H9 (cell line): Measurements from ENCODE around the gene ADAT1. TPM values are rescaled to one million over a fixed set of nuclear protein-coding genes. Genes with fewer than 3 reads are reported as not detected.

Experiments
- DNase-seq: peaks from one replicate; pipeline ENCODE4 v3.0.0-alpha.2; 2017
- H2AFZ ChIP-seq: one replicate; pipeline ENCODE4 v1.6.1; 2013; ENCODE audit warnings: mild to moderate bottlenecking, low read length, control low read depth, moderate library complexity
- H2AK5ac ChIP-seq: 2 replicates; pipeline ENCODE4 v1.6.1; 2013; ENCODE audit warnings: low read length, control low read depth, mixed read lengths; ENCODE audit not compliant: insufficient read length
- H2BK120ac ChIP-seq: one replicate; pipeline ENCODE4 v1.6.1; 2013; ENCODE audit warnings: low read depth, mild to moderate bottlenecking, low read length, control low read depth, inconsistent platforms; ENCODE audit not compliant: poor library complexity, severe bottlenecking
- H2BK12ac ChIP-seq: 2 replicates; pipeline ENCODE4 v1.6.1; 2013; ENCODE audit warnings: low read length, control low read depth, mixed read lengths, low read depth; ENCODE audit not compliant: insufficient read length
- H2BK15ac ChIP-seq: 2 replicates; pipeline ENCODE4 v1.6.1; 2013; ENCODE audit warnings: low read depth, low read length, control low read depth
- H2BK20ac ChIP-seq: one replicate; pipeline ENCODE4 v1.6.1; 2013; ENCODE audit warnings: low read depth, mild to moderate bottlenecking, low read length, control low read depth, inconsistent platforms; ENCODE audit not compliant: poor library complexity, severe bottlenecking
- H2BK5ac ChIP-seq: 2 replicates; pipeline ENCODE4 v1.6.1; 2013; ENCODE audit warnings: low read length, control low read depth, mixed read lengths; ENCODE audit not compliant: insufficient read length
- H3K14ac ChIP-seq: 2 replicates; pipeline ENCODE4 v1.6.1; 2013; ENCODE audit warnings: low read length, control low read depth; ENCODE audit not compliant: insufficient read depth
- H3K18ac ChIP-seq: 2 replicates; pipeline ENCODE4 v1.6.1; 2013; ENCODE audit warnings: low read depth, mild to moderate bottlenecking, mixed read lengths, low read length, control low read depth; ENCODE audit not compliant: insufficient read length
- H3K23ac ChIP-seq: 2 replicates; pipeline ENCODE4 v1.6.1; 2013; ENCODE audit warnings: low read length, control low read depth, mixed read lengths, low read depth; ENCODE audit not compliant: insufficient read length
- H3K23me2 ChIP-seq: 2 replicates; pipeline ENCODE4 v1.6.1; 2013; ENCODE audit warnings: low read depth, mild to moderate bottlenecking, mixed read lengths, low read length, control low read depth; ENCODE audit not compliant: insufficient read length, poor library complexity, severe bottlenecking
- H3K27ac ChIP-seq: 2 replicates; pipeline ENCODE4 v1.5.1; 2013; ENCODE audit warnings: low read length, control low read depth, mixed read lengths, low read depth; ENCODE audit not compliant: insufficient read length
- H3K27me3 ChIP-seq: 2 replicates; pipeline ENCODE4 v1.6.1; 2013; ENCODE audit warnings: low read length, control low read depth, inconsistent platforms; ENCODE audit not compliant: insufficient read depth
- H3K4ac ChIP-seq: 2 replicates; pipeline ENCODE4 v1.6.1; 2013; ENCODE audit warnings: low read depth, mild to moderate bottlenecking, control low read depth, inconsistent platforms, low read length, moderate library complexity
- H3K4me1 ChIP-seq: 2 replicates; pipeline ENCODE4 v1.6.1; 2013; ENCODE audit warnings: low read length, control low read depth, inconsistent platforms; ENCODE audit not compliant: insufficient read depth
- H3K4me2 ChIP-seq: 2 replicates; pipeline ENCODE4 v1.6.1; 2013; ENCODE audit warnings: low read length, control low read depth, mixed read lengths; ENCODE audit not compliant: insufficient read length, insufficient read depth
- H3K56ac ChIP-seq: 2 replicates; pipeline ENCODE4 v1.6.1; 2013; ENCODE audit warnings: low read depth, mild to moderate bottlenecking, mixed read lengths, low read length, control low read depth; ENCODE audit not compliant: insufficient read length
- H3K79me1 ChIP-seq: 2 replicates; pipeline ENCODE4 v1.6.1; 2013; ENCODE audit warnings: low read depth, mild to moderate bottlenecking, moderate library complexity, low read length, control low read depth, inconsistent platforms; ENCODE audit not compliant: insufficient read depth, poor library complexity, severe bottlenecking
- H3K79me2 ChIP-seq: 2 replicates; pipeline ENCODE4 v1.6.1; 2013; ENCODE audit warnings: low read length, control low read depth, inconsistent platforms; ENCODE audit not compliant: insufficient read depth
- H3K9ac ChIP-seq: 2 replicates; pipeline ENCODE4 v1.6.1; 2013; ENCODE audit warnings: low read length, control low read depth, mixed read lengths; ENCODE audit not compliant: insufficient read length; ENCODE audit errors: extremely low read depth
- H3K9me3 ChIP-seq: one replicate; pipeline ENCODE4 v1.6.1; 2013; ENCODE audit warnings: low read depth, low read length, inconsistent platforms; ENCODE audit not compliant: control insufficient read depth
- H3T11ph ChIP-seq: one replicate; pipeline ENCODE4 v1.6.1; 2013; ENCODE audit warnings: mild to moderate bottlenecking, low read length, control low read depth, inconsistent platforms
- H4K20me1 ChIP-seq: one replicate; pipeline ENCODE4 v1.6.1; 2013; ENCODE audit not compliant: control insufficient read depth, insufficient read length, insufficient read depth
- H4K5ac ChIP-seq: 2 replicates; pipeline ENCODE4 v1.6.1; 2013; ENCODE audit warnings: low read depth, mild to moderate bottlenecking, mixed read lengths, low read length, control low read depth; ENCODE audit not compliant: insufficient read length
- H4K8ac ChIP-seq: replicated peaks from 2 replicates; pipeline ENCODE4 v1.6.1; 2013; ENCODE audit warnings: low read length, control low read depth, mixed read lengths, low read depth; ENCODE audit not compliant: insufficient read length
- H4K91ac ChIP-seq: 2 replicates; pipeline ENCODE4 v1.6.1; 2013; ENCODE audit warnings: low read depth, mild to moderate bottlenecking, moderate library complexity, mixed read lengths, low read length, control low read depth; ENCODE audit not compliant: insufficient read length
- H3K27ac Mint-ChIP-seq, 3 experiments: 2 replicates in 2 of 3; 3 replicates in 1 of 3; pipeline ENCODE4 v1.8.0; 2020 to 2021; ENCODE audit warnings: mixed read lengths in 3 of 3, mild to moderate bottlenecking in 1 of 3, moderate library complexity in 1 of 3
- H3K27me3 Mint-ChIP-seq: 2 replicates; pipeline ENCODE4 v1.8.0; 2021; ENCODE audit warnings: low read depth, mild to moderate bottlenecking, moderate library complexity, mixed read lengths
- H3K36me3 Mint-ChIP-seq, 3 experiments: 2 replicates in 2 of 3; 3 replicates in 1 of 3; pipeline ENCODE4 v1.8.0; 2020 to 2021; ENCODE audit warnings: low read depth in 3 of 3, mixed read lengths in 3 of 3; ENCODE audit not compliant: insufficient read depth in 1 of 3
- H3K4me1 Mint-ChIP-seq, 2 experiments: 2 replicates each; pipeline ENCODE4 v1.8.0; 2020; ENCODE audit warnings: mixed read lengths in 2 of 2
- H3K4me3 Mint-ChIP-seq, 2 experiments: 2 replicates in 1 of 2; 3 replicates in 1 of 2; pipeline ENCODE4 v1.8.0; 2020 to 2021; ENCODE audit warnings: mild to moderate bottlenecking in 2 of 2, mixed read lengths in 2 of 2, moderate library complexity in 1 of 2
- H3K9me3 Mint-ChIP-seq, 2 experiments: 2 replicates in 1 of 2; 3 replicates in 1 of 2; pipeline ENCODE4 v1.8.0; 2020; ENCODE audit warnings: mild to moderate bottlenecking in 2 of 2, mixed read lengths in 2 of 2, moderate library complexity in 1 of 2
- WGBS: extraction: QIAGEN DNeasy Blood & Tissue Kit; methylation state at CpG from one replicate; pipeline ENCODE4 v1.1.7; 2013; ENCODE audit warnings: missing lambda C conversion rate, low lambda C conversion rate, mixed read lengths; ENCODE audit not compliant: insufficient read length; ENCODE audit errors: extremely low coverage; 5-methylcytosine and 5-hydroxymethylcytosine counted together
- total RNA-seq: library from RNA; stranded (reverse); gene quantifications from 2 replicates; pipeline ENCODE4 v1.2.1, GENCODE V29; 2021
- TF ChIP-seq, protein P1 (sequence below): fragments of 200-600 bp; sonication (generic); conservative IDR thresholded peaks from 3 replicates; pipeline ENCODE4 v1.8.0; 2021; ENCODE audit warnings: antibody characterized with exemption, mild to moderate bottlenecking

The ADAT1 gene
- total RNA-seq, 1 experiment from 2014 or later: 54.2 TPM

DNA sequence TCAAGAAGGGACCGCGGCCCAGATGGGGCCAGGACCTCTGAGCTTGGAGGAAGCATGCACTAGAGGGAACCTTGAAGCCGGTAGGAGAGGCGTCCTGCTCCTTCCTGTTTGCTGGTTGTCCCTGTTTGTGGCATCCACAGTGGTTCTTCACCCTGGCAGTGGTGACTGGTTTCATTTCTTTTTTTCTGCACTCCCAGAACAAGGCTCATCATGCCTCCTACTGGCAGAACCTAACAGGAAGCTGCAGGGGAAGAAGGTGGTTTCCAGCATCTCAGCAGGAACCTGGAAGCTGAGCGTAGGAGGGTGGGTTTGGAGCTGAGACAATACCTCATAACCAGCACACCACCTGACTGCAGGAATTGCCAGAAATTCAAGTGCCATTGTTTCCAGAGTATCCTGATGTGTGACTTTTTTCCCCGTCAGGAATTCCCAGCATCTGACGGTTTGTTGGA lies 72.8 kb downstream of the ADAT1 start:
- Histone ChIP-seq H3K27ac (no peak overlapping the region), H2BK20ac (no peak overlapping the region), H3K56ac (no peak overlapping the region), H3K18ac (no peak overlapping the region), H3K79me2 (no peaks in the 10 kb centered on the region), H2BK12ac (no peak overlapping the region), H4K91ac (no peak overlapping the region), H4K20me1 (no peaks in the 10 kb centered on the region), H4K8ac (no peak overlapping the region), H3K4me2 (no peak overlapping the region), H2BK120ac (no peak overlapping the region), H2AFZ (peak overlapping the region; percentile 45), H3K79me1 (no peaks in the 10 kb centered on the region), H3K9me3 (no peaks in the 10 kb centered on the region), H3K23ac (no peak overlapping the region), H3K4me1 (peaks cover 2% of the 10 kb centered on the region; the same call in 1 of the 2 replicates), H3K27me3 (no peaks in the 10 kb centered on the region), H3K14ac (0 out of 2 replicates have a peak overlapping the region, but pooled peaks have one; percentile 14), H3K9ac (no peak overlapping the region), H3K4ac (no peak overlapping the region), H3K23me2 (peaks cover under 1% of the 10 kb centered on the region), H2BK5ac (no peak overlapping the region), H4K5ac (no peak overlapping the region), H2AK5ac (no peak overlapping the region), H3T11ph (no peak overlapping the region), H2BK15ac (no peak overlapping the region)
- H3K4me1 Mint-ChIP-seq: peaks cover 9% of the 10 kb centered on the region in 2 experiments; a peak in 3 of 4 replicates
- no peaks in the 10 kb centered on the region; a peak in 2 of 7 replicates for H3K36me3 Mint-ChIP-seq
- H3K27ac Mint-ChIP-seq: peak overlapping the region in 2 of 3 experiments; percentile 14 to 62; a peak in 2 of 7 replicates
- no CpG with 5 or more reads among the region's 7 CpGs for WGBS
- TF ChIP-seq, protein P1, sequence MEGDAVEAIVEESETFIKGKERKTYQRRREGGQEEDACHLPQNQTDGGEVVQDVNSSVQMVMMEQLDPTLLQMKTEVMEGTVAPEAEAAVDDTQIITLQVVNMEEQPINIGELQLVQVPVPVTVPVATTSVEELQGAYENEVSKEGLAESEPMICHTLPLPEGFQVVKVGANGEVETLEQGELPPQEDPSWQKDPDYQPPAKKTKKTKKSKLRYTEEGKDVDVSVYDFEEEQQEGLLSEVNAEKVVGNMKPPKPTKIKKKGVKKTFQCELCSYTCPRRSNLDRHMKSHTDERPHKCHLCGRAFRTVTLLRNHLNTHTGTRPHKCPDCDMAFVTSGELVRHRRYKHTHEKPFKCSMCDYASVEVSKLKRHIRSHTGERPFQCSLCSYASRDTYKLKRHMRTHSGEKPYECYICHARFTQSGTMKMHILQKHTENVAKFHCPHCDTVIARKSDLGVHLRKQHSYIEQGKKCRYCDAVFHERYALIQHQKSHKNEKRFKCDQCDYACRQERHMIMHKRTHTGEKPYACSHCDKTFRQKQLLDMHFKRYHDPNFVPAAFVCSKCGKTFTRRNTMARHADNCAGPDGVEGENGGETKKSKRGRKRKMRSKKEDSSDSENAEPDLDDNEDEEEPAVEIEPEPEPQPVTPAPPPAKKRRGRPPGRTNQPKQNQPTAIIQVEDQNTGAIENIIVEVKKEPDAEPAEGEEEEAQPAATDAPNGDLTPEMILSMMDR: peak; percentile 78
- H3K9me3 Mint-ChIP-seq: no peaks in the 10 kb centered on the region
- H3K4me3 Mint-ChIP-seq: no peak overlapping the region
- DNase-seq: peak; percentile 82
- no peaks in the 10 kb centered on the region for H3K27me3 Mint-ChIP-seq

Other genes with a start within 250 kb of the ADAT1 start
- 89.1 and 89.2 TPM in 2 replicates for gene CFDP1, start 189.8 kb downstream of the ADAT1 start, total RNA-seq
- gene TMEM170A, start 158.6 kb downstream of the ADAT1 start, total RNA-seq: 43.4 and 46.8 TPM in 2 replicates
- 20.7 and 20.8 TPM in 2 replicates for gene CHST6, start 127.8 kb downstream of the ADAT1 start, total RNA-seq
- 0.11 TPM in 1 of 2 replicates, not detected in the other for gene CHST5, start 87.2 kb downstream of the ADAT1 start, total RNA-seq
- 3.4 and 5.2 TPM in 2 replicates for gene TMEM231, start 67.0 kb downstream of the ADAT1 start, total RNA-seq
- gene GABARAPL2, start 56.9 kb downstream of the ADAT1 start, total RNA-seq: 60.5 and 62.6 TPM in 2 replicates
- 181 and 183 TPM in 2 replicates for gene KARS1, start 24.4 kb upstream of the ADAT1 start, total RNA-seq
- gene TERF2IP, start 24.5 kb upstream of the ADAT1 start, total RNA-seq: 15.6 and 15.9 TPM in 2 replicates
- gene CPHXL2, start 53.7 kb upstream of the ADAT1 start, total RNA-seq: not detected in 2 replicates
- gene DUXB, start 78.2 kb upstream of the ADAT1 start, total RNA-seq: not detected in 2 replicates
- not detected in 2 replicates for gene CPHXL, start 103.2 kb upstream of the ADAT1 start, total RNA-seq